ENCODE data around the gene KLHDC3. TPM values are rescaled to one million over a fixed set of nuclear protein-coding genes. Genes with fewer than 3 reads are reported as not detected.

The KLHDC3 gene
- total and polyA plus RNA-seq, 2 of the 13 experiments (the other 11 are each of a cell fraction or from before 2014, with no cell fraction given): 78.3 to 91.5 TPM

GRCh38 chr6:42978839-42979522, 35.1 kb upstream of the KLHDC3 start, which contains the start of gene PEX6 (continued):
- TF ChIP-seq PATZ1 (CRISPR knock-in tag; IDR thresholded peaks at IDR 0.05): peak; percentile 92
- no peak for TF ChIP-seq AGO1 (IDR thresholded peaks at IDR 0.05; ENCODE audit: low read depth, low read length, poor library complexity, severe bottlenecking)
- TF ChIP-seq ZNF546 (CRISPR knock-in tag; conservative IDR thresholded peaks at IDR 0.05): peak; percentile 55; the same call in 1 of the 2 replicates
- peak; percentile 89 for TF ChIP-seq MAX (IDR thresholded peaks at IDR 0.05)
- TF ChIP-seq NR2F1 (CRISPR knock-in tag; IDR thresholded peaks at IDR 0.05): peak in 1 of 2 experiments; percentile 7; a peak in 1 of 4 replicates
- no peak for TF ChIP-seq ZNF484 (CRISPR knock-in tag; IDR thresholded peaks at IDR 0.05; ENCODE audit: borderline replicate concordance, low read depth)
- no peak for TF ChIP-seq KDM1A (CRISPR knock-in tag; IDR thresholded peaks at IDR 0.05)
- TF ChIP-seq ZNF530 (CRISPR knock-in tag; IDR thresholded peaks at IDR 0.05; ENCODE audit: low read depth): no peak
- TF ChIP-seq ZHX2 (IDR thresholded peaks at IDR 0.05; ENCODE audit: low read depth): no peak; the same call in 1 of the 2 replicates
- no peak for TF ChIP-seq ZHX2 (CRISPR knock-in tag; IDR thresholded peaks at IDR 0.05; ENCODE audit: borderline replicate concordance)
- TF ChIP-seq ONECUT2 (CRISPR knock-in tag; IDR thresholded peaks at IDR 0.05): peak; percentile 70
- TF ChIP-seq HNRNPLL (IDR thresholded peaks at IDR 0.05; ENCODE audit: low read depth, low read length, poor library complexity, severe bottlenecking): peak; percentile 98
- TF ChIP-seq EP300 (IDR thresholded peaks at IDR 0.05; ENCODE audit: low read depth in 2 of 2, low read length in 2 of 2): no peak; a peak in 1 of 4 replicates
- TF ChIP-seq EP300 (CRISPR knock-in tag; IDR thresholded peaks at IDR 0.05; ENCODE audit: borderline replicate concordance): peak; percentile 16; the same call in 1 of the 2 replicates
- no peak for TF ChIP-seq FOXM1 (CRISPR knock-in tag; IDR thresholded peaks at IDR 0.05)
- no peak for TF ChIP-seq ZSCAN20 (CRISPR knock-in tag; IDR thresholded peaks at IDR 0.05; ENCODE audit: borderline replicate concordance)
- TF ChIP-seq TP53 (CRISPR knock-in tag; conservative IDR thresholded peaks at IDR 0.05): no peak
- TF ChIP-seq RAD51 (IDR thresholded peaks at IDR 0.05; ENCODE audit: borderline replicate concordance): no peak
- no peak for TF ChIP-seq FOXK2 (IDR thresholded peaks at IDR 0.05)
- no peak for TF ChIP-seq CERS6 (CRISPR knock-in tag; IDR thresholded peaks at IDR 0.05)
- TF ChIP-seq RELA (CRISPR knock-in tag; IDR thresholded peaks at IDR 0.05): peak; percentile 66; the same call in 1 of the 2 replicates
- peak; percentile 47 for TF ChIP-seq SP4 (CRISPR knock-in tag; IDR thresholded peaks at IDR 0.05)
